Endodermal cell (in vitro differentiated cells): ENCODE data around the gene TRNT1. TPM values are rescaled to one million over a fixed set of nuclear protein-coding genes. Genes with fewer than 3 reads are reported as not detected.

Experiments used
- DNase-seq: peaks from one replicate; pipeline ENCODE4 v3.0.0-alpha.2; 2017
- H3K27ac ChIP-seq: 2 replicates; pipeline ENCODE4 v1.5.1; 2013; ENCODE audit warnings: mild to moderate bottlenecking, low read depth, low read length, moderate library complexity
- H3K27me3 ChIP-seq: 2 replicates; pipeline ENCODE4 v1.6.1; 2013; ENCODE audit warnings: mild to moderate bottlenecking, low read length, moderate library complexity; ENCODE audit not compliant: insufficient read depth, control insufficient read depth, poor library complexity, severe bottlenecking
- H3K36me3 ChIP-seq: 2 replicates; pipeline ENCODE4 v1.7.0; 2013; ENCODE audit warnings: mild to moderate bottlenecking, low read length, moderate library complexity; ENCODE audit not compliant: control insufficient read depth, insufficient read depth
- H3K4me1 ChIP-seq: one replicate; pipeline ENCODE4 v1.7.0; 2013; ENCODE audit warnings: low read length; ENCODE audit not compliant: control insufficient read depth, insufficient read depth
- H3K4me3 ChIP-seq: 2 replicates; pipeline ENCODE4 v1.5.1; 2013; ENCODE audit warnings: mild to moderate bottlenecking, low read length, moderate library complexity
- H3K9ac ChIP-seq: 2 replicates; pipeline ENCODE4 v1.6.1; 2013; ENCODE audit warnings: mild to moderate bottlenecking, low read length, moderate library complexity; ENCODE audit not compliant: poor library complexity, severe bottlenecking; ENCODE audit errors: extremely low read depth
- H3K9me3 ChIP-seq: 2 replicates; pipeline ENCODE4 v1.6.1; 2013; ENCODE audit warnings: mild to moderate bottlenecking, low read length, moderate library complexity; ENCODE audit not compliant: control insufficient read depth
- H3K27ac Mint-ChIP-seq: 2 replicates; pipeline ENCODE4 v1.8.0; 2020; ENCODE audit warnings: mixed read lengths
- H3K27me3 Mint-ChIP-seq: 2 replicates; pipeline ENCODE4 v1.8.0; 2021; ENCODE audit warnings: mild to moderate bottlenecking, mixed read lengths; ENCODE audit not compliant: insufficient read depth
- H3K36me3 Mint-ChIP-seq: 2 replicates; pipeline ENCODE4 v1.8.0; 2020; ENCODE audit warnings: low read depth, mixed read lengths
- H3K4me1 Mint-ChIP-seq: 2 replicates; pipeline ENCODE4 v1.8.0; 2020; ENCODE audit warnings: mixed read lengths
- H3K4me3 Mint-ChIP-seq: 2 replicates; pipeline ENCODE4 v1.8.0; 2020; ENCODE audit warnings: mild to moderate bottlenecking, moderate library complexity, mixed read lengths
- H3K9me3 Mint-ChIP-seq: 2 replicates; pipeline ENCODE4 v1.8.0; 2020; ENCODE audit warnings: mild to moderate bottlenecking, mixed read lengths
- CTCF ChIP-seq: fragments of 200-600 bp; sonication (generic); conservative IDR thresholded peaks from 2 replicates; pipeline ENCODE4 v1.5.0; 2021; ENCODE audit warnings: antibody characterized with exemption, mild to moderate bottlenecking
- WGBS, 2 experiments: methylation state at CpG; one replicate each; pipeline versions ENCODE4 v1.1.5 to v1.1.7; 2013; ENCODE audit warnings: missing lambda C conversion rate in 2 of 2, mixed read lengths in 1 of 2; ENCODE audit not compliant: insufficient coverage in 1 of 2, insufficient read length in 1 of 2; 5-methylcytosine and 5-hydroxymethylcytosine counted together
- total RNA-seq, 2 donors: library from RNA; stranded (reverse); fragmentation: NEBNext Ultra II Directional in 1 of 2; extraction: Animal tissue kit (Norgen Biotek cat#: 25700) in 1 of 2; gene quantifications; 2 replicates in 1 of 2; 3 replicates in 1 of 2; pipeline ENCODE4 v1.2.1, GENCODE V29; 2021

TRNT1 gene
- total RNA-seq, 2 donors from 2014 or later = 31.8 to 33.5 TPM

GRCh38 chr3:3085782-3086181 lies 41.0 kb upstream of the TRNT1 start:
- Histone ChIP-seq H3K4me1 (peaks cover 2% of the 10 kb centered on the region), H3K27me3 (no peaks in the 10 kb centered on the region), H3K9me3 (no peaks in the 10 kb centered on the region), H3K4me3 (no peak overlapping the region), H3K27ac (no peak overlapping the region), H3K9ac (no peak overlapping the region), H3K36me3 (no peaks in the 10 kb centered on the region)
- Mint-ChIP-seq H3K27me3 (peaks cover 1% of the 10 kb centered on the region), H3K4me3 (no peak overlapping the region), H3K9me3 (no peaks in the 10 kb centered on the region), H3K27ac (no peak overlapping the region), H3K4me1 (peaks cover 24% of the 10 kb centered on the region), H3K36me3 (no peaks in the 10 kb centered on the region)
- 90 to 91% methylated on average over 6 of the region's 6 CpGs for WGBS, 2 experiments
- no peak for DNase-seq
- no peak for TF ChIP-seq CTCF

GRCh38 chr3:3086239-3086638 lies 40.5 kb upstream of the TRNT1 start:
- H3K27me3 ChIP-seq = no peaks in the 10 kb centered on the region
- H3K9me3 ChIP-seq = no peaks in the 10 kb centered on the region
- DNase-seq = no peak
- Mint-ChIP-seq H3K4me1 (peaks cover 22% of the 10 kb centered on the region), H3K27me3 (peaks cover 1% of the 10 kb centered on the region), H3K9me3 (no peaks in the 10 kb centered on the region), H3K27ac (no peak overlapping the region), H3K36me3 (no peaks in the 10 kb centered on the region), H3K4me3 (no peak overlapping the region)
- H3K4me3 ChIP-seq = no peak overlapping the region
- H3K9ac ChIP-seq = no peak overlapping the region
- H3K27ac ChIP-seq = no peak overlapping the region
- no peaks in the 10 kb centered on the region for H3K36me3 ChIP-seq
- peaks cover 2% of the 10 kb centered on the region for H3K4me1 ChIP-seq
- 94% methylated on average over 5 to 6 of the region's 6 CpGs for WGBS, 2 experiments
- TF ChIP-seq CTCF = no peak

- Mint-ChIP-seq H3K36me3 (no peaks in the 10 kb centered on the region), H3K27ac (no peak overlapping the region), H3K27me3 (peaks cover 1% of the 10 kb centered on the region), H3K4me1 (peaks cover 19% of the 10 kb centered on the region), H3K4me3 (no peak overlapping the region), H3K9me3 (no peaks in the 10 kb centered on the region)
- Histone ChIP-seq H3K27ac (no peak overlapping the region), H3K4me1 (peaks cover 2% of the 10 kb centered on the region), H3K9me3 (no peaks in the 10 kb centered on the region), H3K27me3 (no peaks in the 10 kb centered on the region), H3K9ac (no peak overlapping the region), H3K36me3 (no peaks in the 10 kb centered on the region), H3K4me3 (no peak overlapping the region)
- no peak for DNase-seq
- TF ChIP-seq CTCF = no peak
Observed at GRCh38 chr3:3087279-3087678, 39.5 kb upstream of the TRNT1 start.
